Neural progenitor cell (in vitro differentiated cells): ENCODE measurements around the gene IFNAR1.

Experiments
- EZH2 ChIP-seq: fragments of 200-600 bp; sonication (generic); IDR thresholded peaks from 2 replicates; pipeline ENCODE4 v1.6.1; 2017; ENCODE audit warnings: antibody characterized with exemption, mild to moderate bottlenecking, moderate library complexity
- TF ChIP-seq, protein P1 (sequence below): fragments of 200-600 bp; sonication (generic); IDR thresholded peaks from 2 replicates; pipeline ENCODE4 v1.5.1; 2017; ENCODE audit warnings: antibody characterized with exemption, mild to moderate bottlenecking

DNA sequence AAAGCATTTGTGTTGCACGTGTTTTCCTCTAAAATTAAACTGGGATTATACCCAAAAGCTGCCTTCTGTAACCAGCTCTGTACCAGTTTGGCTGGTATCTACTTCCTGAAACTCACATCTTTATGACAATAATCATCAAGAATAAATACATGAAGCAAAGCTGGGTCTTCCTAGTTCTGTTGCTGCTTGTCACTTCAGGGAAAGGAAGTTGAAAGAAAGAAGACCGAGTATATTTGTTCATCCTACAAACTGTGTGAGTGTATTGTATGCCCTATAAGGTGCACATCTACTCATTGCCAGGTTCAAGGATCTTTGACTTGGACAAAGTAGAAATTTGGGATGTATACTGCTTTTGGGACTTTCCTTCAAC, 49.3 kb downstream of the IFNAR1 start:
- no peak for TF ChIP-seq EZH2
- TF ChIP-seq, protein P1, sequence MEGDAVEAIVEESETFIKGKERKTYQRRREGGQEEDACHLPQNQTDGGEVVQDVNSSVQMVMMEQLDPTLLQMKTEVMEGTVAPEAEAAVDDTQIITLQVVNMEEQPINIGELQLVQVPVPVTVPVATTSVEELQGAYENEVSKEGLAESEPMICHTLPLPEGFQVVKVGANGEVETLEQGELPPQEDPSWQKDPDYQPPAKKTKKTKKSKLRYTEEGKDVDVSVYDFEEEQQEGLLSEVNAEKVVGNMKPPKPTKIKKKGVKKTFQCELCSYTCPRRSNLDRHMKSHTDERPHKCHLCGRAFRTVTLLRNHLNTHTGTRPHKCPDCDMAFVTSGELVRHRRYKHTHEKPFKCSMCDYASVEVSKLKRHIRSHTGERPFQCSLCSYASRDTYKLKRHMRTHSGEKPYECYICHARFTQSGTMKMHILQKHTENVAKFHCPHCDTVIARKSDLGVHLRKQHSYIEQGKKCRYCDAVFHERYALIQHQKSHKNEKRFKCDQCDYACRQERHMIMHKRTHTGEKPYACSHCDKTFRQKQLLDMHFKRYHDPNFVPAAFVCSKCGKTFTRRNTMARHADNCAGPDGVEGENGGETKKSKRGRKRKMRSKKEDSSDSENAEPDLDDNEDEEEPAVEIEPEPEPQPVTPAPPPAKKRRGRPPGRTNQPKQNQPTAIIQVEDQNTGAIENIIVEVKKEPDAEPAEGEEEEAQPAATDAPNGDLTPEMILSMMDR, result no peak
